ENCODE results near the gene LIPJ.

The LIPJ gene

GRCh38 chr10:88647061-88647615 lies 60.6 kb downstream of the LIPJ start:
- DNase-seq (ENCODE audit: low read depth, low spot score), result no peak
- Histone ChIP-seq H3K36me3 (ENCODE audit: insufficient read depth, low read length) (no peaks in the 10 kb centered on the region), H3K9ac (ENCODE audit: insufficient read length) (no peak overlapping the region), H3K27ac (no peak overlapping the region), H3K9me3 (ENCODE audit: low read depth, low read length) (no peaks in the 10 kb centered on the region), H3K4me3 (no peak overlapping the region)
- TF ChIP-seq EZH2 (IDR thresholded peaks at IDR 0.05) (no peak), FOXP2 (optimal IDR thresholded peaks at IDR 0.05; ENCODE audit: control extremely low read depth, extremely low read length, insufficient read depth) (no peak), POLR2AphosphoS5 (IDR thresholded peaks at IDR 0.05; ENCODE audit: borderline replicate concordance, low read depth, low read length) (no peak)

GRCh38 chr10:88651101-88651551 lies 64.6 kb downstream of the LIPJ start:
- no peaks in the 10 kb centered on the region for H3K9me3 ChIP-seq (ENCODE audit: low read depth, low read length)
- no peak overlapping the region for H3K27ac ChIP-seq
- TF ChIP-seq FOXP2 (optimal IDR thresholded peaks at IDR 0.05; ENCODE audit: control extremely low read depth, extremely low read length, insufficient read depth) (no peak), POLR2AphosphoS5 (IDR thresholded peaks at IDR 0.05; ENCODE audit: borderline replicate concordance, low read depth, low read length) (no peak), EZH2 (IDR thresholded peaks at IDR 0.05) (no peak)
- no peaks in the 10 kb centered on the region for H3K36me3 ChIP-seq (ENCODE audit: insufficient read depth, low read length)
- no peak for DNase-seq (ENCODE audit: low read depth, low spot score)
- no peak overlapping the region for H3K9ac ChIP-seq (ENCODE audit: insufficient read length)
- H3K4me3 ChIP-seq, result no peak overlapping the region; the same call in 1 of the 2 replicates

- H3K27ac ChIP-seq, result no peak overlapping the region
- no peaks in the 10 kb centered on the region for H3K9me3 ChIP-seq (ENCODE audit: low read depth, low read length)
- no peak for DNase-seq (ENCODE audit: low read depth, low spot score)
These were observed 66.1 kb downstream of the LIPJ start for GRCh38 chr10:88652616-88653015.

More at GRCh38 chr10:88652616-88653015, 66.1 kb downstream of the LIPJ start:
- Histone ChIP-seq H3K36me3 (ENCODE audit: insufficient read depth, low read length) (no peaks in the 10 kb centered on the region), H3K9ac (ENCODE audit: insufficient read length) (no peak overlapping the region), H3K4me3 (no peak overlapping the region)
- TF ChIP-seq FOXP2 (optimal IDR thresholded peaks at IDR 0.05; ENCODE audit: control extremely low read depth, extremely low read length, insufficient read depth) (no peak), EZH2 (IDR thresholded peaks at IDR 0.05) (no peak), POLR2AphosphoS5 (IDR thresholded peaks at IDR 0.05; ENCODE audit: borderline replicate concordance, low read depth, low read length) (no peak)
